GM18519 (cell line): ENCODE measurements around the gene USH2A.

Source experiments
- ATAC-seq: cut with Tn5 transposase; IDR thresholded peaks from one replicate; pipeline ENCODE4 v1.9.1; 2021; ENCODE audit warnings: mild to moderate bottlenecking, moderate library complexity; ENCODE audit not compliant: unreplicated experiment, low FRiP score

USH2A gene

DNA sequence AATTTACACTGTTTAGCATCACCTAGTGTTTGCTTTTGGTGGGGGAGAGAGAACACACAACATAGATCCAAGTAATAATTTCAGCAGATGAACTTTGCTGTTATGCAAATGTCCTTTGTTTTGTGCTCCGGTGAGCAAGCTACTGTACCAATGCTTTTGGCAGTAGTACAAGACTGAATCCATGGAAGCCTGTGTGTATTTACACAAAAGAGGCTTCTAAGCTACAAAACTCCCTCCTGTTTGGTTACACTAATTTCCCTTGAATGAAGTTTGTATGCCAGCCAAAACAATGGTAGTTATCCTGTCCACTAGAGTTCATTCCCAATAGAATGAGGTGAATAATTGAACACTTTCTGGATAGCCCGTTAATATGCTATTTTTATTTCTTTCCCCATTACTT lies 535.6 kb downstream of the USH2A start:
- ATAC-seq: no peak

DNA sequence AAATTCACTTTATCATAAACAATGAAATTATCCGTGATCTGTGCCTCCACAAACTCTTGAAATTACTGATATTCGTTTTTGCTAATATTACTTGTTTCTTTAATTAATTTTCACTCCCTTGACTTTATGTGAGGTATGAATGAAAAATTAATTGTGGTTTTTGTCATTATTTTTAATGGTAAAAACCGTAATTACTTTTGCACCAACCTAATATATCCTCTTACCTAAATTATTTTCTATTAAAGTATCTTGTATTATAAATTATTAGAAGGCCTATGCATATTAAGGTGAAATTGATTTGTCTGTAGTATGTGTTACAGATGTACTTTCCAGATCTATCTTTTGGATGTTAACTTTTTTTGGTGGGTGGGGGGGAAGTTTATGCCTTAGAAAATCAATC lies 540.2 kb downstream of the USH2A start:
- no peak for ATAC-seq

DNA sequence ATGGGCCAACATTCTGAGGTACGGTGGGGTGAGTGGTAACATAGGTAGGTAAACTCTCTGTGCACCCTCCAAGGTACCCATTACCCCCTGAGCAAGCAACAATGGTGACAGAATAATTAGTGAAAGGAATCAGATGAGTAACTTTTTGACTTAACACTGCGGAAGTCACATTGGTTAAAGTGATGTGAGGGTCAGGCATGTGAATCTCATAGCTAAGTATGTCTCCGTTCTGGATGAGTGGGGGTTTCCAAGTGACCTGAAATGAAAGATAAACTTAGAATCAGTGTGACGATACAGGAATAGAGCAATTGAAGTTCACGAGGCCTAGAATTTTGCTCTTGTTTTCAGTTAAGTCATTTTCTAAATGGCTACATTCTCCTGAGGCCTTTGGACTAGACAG lies 544.4 kb downstream of the USH2A start:
- peak; percentile 52 for ATAC-seq

DNA sequence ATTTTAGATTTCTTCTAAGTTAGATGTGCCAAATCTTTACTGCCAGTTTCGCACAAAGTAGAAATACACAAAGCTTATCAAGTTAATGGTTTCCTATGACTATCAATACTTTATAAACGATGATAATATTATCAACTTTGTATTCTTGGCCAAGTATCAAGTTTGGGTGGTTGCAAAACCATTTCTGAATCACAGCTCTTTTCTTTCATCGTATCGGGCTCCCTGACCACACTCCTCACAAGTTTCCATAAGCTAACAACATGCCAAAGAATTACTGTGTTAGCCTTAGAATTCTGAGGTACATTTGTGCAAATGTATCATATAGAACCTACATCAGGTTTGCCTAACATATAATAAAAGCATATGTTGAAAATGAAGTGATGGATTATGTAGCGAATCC lies 545.1 kb downstream of the USH2A start:
- no peak for ATAC-seq

DNA sequence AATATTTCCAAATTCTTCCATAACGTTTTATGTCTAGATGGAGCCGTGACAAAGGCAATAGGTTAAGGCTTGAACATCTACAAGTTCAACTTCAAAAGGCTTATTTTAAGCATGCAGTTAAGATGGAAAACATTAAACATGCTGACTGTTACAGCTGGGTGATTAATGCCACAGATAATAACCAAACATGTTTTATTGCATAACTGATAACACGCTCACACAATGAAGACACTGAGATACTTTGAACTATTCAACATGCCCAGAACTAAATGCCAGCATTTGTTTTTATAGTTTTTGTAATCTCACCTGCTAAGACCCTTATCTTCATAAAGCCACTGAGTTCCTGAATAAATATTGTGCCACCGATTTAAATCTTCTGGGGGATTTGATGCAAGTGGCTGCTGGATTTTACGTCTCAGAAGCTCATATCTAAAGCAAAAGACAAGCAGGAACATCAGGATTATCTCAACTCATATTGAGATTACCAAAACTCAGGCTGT lies 545.7 kb downstream of the USH2A start:
- ATAC-seq: no peak

DNA sequence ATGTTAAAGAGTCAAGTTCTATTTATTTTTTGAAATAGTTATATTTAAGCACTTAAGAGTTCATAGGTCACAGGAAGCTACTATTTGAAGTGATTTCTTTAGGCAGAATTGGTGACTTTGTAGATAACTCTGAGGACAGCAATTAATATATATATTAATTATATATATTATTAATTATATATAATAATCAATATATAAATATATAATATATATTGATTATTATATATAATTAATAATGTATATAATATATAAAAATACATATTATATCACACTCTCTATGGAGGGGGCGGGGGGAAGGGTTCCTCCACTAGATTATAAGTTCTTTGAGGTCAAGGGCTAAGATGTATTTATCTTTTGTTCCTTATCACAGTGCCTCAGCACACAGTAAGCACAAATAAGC lies 547.5 kb downstream of the USH2A start:
- no peak for ATAC-seq

DNA sequence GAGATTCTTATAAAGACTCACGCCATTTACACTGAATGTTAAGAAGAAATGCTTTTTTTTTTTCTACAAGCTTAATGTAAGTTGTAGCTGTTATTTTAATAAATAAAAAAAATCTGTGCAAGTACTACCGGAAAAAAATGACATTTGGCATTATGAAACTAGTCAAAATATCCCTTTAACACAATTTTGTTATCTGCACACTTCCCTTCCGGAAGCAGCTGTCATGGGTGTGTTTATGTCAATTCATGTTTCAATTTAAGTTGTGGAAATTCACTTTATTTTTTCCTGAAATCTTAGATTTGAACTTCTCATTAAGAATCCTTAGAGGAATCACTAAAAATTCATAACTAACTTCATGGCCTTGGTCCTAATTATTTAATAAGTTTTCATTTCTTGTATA lies 548.0 kb downstream of the USH2A start:
- ATAC-seq: no peak

DNA sequence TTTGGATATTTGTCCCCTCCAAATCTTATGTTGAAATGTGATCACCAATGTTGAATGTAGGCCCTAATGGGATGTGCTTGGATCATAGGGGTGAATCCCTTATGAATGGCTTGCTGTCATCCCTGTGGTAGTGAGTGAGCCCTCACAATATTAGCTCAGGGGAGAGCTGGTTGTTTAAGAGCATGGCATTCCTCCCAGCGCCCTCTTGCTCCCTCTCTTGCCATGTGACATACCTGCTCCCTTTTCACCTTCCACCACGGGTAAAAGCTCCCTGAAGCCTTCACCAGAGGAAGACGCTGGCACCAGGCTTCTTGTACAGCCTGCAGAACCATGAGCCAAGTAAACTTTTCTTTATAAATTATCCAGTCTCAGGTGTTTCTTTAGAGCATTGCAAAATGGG lies 550.6 kb downstream of the USH2A start:
- no peak for ATAC-seq

DNA sequence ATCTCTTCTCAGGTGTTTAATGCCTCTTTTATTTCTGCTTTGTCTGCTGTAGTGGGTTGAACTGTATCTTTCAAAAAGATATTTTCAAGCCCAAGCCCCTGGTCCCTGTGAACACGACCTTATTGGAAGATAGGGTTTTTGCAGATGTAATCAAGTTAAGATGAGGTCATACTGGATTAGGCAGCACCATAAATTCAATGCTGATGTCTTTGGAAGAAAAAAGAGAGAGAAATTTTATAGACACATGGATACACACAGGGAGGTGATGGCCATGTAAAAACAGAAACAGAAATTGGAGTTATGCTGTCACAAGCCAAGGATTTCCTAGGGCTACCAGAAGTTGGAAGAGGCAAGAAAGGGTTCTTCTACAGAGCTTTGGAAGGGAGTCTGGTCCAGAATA lies 554.7 kb downstream of the USH2A start:
- ATAC-seq: no peak

DNA sequence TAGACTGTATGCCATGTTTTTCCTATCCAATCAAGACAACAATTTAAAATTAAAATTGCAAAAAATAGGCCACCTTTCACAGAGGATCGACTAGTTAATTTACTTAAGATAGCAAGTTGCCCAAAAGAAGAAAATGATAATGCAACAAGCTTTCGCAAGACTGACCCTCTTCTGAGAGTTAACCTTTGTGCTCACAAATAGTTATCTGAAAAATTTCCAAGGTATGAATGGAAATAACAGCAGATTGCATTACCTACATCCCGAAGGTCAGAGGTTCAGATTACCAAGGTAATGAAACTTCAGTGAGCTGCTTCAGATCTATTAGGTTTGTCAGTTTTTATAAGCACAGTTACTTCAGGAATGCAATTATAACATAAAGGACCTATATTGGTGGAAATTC lies 558.2 kb downstream of the USH2A start:
- ATAC-seq: no peak

DNA sequence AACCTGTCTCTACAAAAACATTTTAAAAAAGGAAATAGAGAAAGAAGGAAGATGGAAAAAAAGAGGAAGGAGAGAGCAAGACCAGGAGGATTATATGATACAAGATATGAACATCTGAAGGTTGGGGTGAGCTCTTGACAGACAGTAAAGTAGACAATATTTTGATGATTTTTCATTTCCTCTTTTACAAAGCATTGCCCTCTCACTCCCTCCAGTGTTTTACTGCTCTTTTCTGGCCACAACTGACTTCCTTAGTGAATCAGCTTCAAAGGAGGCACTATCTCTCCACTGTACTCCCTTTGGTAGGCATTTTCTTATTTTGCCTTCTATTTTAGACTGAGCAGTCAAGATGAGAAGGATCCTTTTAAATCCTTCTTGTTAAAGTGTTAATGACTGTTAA lies 559.5 kb downstream of the USH2A start:
- peak; percentile 88 for ATAC-seq

DNA sequence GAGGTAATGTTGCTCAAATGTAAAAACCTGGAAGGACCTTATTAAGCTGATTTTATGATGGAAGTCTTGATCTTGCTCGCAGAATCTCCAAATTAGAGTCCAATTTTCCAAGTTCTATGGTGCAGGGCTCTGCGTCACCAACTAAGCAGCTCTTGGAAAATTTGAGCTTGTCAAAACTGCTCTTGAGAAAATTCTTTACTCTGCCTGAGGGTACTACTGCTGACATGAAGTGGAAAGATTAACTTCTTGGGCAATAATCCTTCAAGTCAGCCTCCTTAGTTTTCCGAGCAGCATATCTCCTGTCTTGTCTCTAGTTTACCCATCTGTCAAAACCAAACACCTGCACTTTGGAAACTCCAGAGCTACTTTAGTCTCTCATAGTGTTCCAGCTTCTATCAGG lies 562.4 kb downstream of the USH2A start:
- no peak for ATAC-seq

DNA sequence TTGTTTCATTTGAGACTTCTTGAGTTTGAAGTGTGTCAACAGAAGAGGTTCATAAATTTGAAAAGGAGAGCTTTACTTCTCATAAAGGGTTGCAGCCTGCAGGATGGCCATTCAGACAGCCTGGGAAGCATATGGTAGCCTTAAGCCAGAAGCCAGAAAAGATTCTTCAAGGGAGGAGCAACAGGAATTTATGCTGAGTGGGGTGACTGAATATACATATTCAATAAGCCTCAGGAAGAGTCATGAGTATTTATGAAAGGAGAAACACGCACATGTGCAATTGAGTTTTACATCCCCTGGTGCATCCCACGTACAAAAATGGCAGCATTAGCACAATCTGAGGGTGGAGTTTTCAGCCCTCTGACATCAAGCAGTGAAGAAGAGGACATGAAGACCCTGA lies 565.9 kb downstream of the USH2A start:
- ATAC-seq: no peak

DNA sequence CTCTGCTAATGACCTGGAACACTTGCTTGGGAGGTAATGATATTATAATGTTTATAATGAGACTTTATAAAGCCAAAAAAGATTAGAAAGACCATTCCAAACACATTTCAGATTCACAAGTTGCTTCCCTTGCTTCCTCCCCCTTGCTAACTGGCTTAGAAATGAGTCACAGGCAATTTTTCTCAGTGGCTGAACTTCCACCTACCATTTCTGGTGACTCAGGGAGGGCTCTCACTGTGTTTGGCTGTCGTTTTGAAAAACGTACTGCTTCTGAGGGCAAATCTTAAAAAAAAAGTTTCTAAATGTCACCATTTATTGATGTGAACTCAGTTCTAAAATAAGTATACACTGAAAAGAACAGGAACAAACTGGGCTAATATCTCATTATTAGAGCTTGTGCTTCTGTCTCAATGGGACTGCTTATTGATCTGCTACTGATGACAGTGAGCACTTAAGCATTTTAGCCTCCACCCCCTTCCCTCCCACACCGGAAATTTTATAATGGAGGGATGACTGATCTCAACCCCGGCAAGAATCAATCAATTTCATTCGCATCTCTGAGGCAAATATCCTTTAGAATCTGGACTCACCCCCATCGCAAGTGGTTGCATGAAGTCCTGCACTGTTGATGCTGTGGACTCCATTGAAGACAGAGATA lies 577.9 kb downstream of the USH2A start:
- no peak for ATAC-seq

DNA sequence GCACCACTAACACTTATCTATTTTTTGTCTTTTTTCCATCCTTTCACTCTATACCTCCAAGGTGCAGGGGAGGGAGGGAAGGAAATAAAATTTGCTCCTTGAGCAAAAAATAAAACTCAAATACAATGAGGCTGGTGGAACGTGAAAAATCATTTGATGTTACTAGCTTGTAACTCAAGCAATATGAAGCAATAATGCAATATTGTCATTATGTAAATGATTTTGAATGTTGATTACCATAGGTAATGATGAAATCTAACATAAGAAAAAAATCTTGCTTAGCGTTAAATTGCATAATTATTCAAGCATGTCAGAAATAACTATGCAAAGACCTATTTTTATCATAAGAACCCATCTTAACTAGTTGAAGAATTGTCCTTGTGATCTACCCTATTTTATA lies 578.5 kb downstream of the USH2A start:
- ATAC-seq: no peak

DNA sequence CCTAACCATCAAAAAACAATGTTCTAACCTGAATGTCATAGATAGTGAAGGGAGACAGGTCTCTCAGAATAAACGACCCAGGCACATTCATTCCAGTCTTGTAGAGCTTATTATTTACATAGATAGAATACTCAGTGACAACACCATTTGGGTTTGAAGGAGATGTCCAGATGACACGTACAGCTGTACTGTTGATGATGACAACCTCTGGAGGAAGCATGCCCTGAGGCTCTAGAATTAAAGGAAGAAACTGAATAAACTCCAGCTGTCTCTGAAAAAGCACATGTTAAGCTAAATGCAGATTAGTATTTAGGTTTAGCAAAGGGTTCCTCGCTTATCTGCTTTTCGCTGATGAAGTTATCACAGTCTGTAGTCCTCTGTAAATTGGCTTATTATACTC lies 579.0 kb downstream of the USH2A start:
- ATAC-seq: no peak

DNA sequence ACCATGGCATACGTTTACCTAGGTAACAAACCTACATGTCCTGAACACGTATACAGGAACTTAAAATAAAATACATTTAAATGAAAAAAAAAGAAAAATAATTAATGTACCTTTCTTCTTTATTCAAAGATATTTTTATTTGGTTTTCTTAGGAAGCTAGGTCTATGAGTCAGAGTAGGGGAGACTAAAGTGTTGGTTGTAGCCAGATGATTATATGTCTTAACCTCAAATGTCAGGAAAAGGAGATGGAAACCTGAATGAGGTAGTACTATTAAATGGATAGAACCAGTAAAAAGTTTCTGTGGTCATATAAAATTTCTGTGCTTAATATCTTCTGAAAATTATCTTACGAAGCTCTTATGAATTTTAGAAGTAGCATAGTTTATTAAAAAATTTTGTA lies 580.3 kb downstream of the USH2A start:
- ATAC-seq: no peak

DNA sequence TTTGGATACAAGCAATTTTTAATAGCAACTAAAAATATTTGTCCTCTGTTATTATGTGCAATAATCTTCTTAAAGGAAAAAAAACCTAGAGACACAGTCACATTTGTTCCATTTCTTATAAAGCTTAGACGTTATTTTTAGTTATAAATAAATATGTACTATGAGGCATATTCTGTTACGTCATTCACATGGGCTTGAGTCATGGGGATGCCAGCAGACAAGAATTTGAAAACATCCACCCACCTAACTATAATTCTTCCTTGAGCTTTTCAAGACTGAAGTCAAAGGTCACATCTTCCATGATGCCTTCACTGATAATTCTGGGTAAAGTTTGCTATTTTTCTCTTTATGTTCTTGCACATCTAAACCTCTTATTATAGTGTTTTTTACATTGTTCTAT lies 587.3 kb downstream of the USH2A start:
- no peak for ATAC-seq

DNA sequence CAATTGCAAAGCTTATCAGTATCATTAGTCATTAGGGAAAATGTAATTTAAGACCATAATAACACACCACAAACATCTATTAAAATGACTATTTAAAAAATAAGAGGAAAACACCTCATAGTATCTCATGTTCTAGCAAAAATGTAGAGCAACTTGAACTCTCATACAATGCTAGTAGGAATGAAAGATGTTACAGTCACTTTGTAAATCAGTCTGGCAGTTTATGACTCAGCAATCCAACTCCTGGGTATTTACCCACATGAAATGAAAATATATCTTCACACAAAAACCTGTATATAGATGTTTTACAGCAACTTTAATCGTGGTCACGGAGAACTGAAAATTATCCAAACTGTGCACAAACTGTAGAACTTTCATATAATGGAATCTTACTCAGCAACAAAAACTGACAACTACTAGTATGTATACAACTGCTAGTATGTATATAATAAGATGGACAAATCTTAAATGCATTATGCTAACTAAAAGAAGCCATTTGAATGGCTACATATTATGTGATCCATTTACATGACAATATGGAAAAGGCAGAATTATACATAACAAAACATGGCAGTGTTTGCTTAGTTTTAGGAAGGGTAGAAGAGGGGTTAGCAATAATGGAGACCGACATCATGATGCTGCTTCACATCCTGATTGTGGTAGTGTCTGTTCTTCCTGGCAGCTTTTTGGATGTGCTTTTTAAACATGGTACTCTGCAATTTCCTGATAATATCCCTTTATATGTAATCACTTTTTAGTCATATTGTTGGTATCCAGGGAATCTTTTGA lies 589.1 kb downstream of the USH2A start:
- ATAC-seq: no peak

DNA sequence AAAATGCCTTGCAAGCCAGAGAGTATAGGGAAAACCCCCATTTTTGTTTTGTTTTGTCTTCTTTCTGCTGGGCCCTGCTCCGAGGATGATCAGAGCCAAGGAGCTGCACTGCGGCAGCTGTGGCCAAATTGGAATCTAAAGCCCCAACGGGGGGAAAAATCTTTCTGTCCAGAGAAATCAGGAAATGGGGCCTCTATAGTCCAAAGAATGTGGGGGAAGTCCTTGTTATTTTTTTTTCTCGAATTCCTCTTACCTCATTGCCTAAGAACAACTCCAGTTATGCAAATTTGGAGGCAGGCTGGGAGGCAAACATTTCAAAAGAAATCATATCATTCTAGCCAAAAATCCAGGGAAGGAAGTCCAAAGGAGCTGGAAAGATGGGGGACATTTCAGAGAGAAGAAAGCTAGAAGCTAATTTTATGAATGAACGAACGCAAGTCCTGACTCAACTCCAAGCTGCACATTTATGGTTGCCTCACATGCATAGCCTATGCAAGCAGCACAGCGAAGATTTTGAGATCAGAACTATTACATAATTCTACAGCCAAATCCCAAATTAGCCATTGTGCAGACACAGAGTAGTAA lies 592.9 kb downstream of the USH2A start:
- ATAC-seq: no peak

DNA sequence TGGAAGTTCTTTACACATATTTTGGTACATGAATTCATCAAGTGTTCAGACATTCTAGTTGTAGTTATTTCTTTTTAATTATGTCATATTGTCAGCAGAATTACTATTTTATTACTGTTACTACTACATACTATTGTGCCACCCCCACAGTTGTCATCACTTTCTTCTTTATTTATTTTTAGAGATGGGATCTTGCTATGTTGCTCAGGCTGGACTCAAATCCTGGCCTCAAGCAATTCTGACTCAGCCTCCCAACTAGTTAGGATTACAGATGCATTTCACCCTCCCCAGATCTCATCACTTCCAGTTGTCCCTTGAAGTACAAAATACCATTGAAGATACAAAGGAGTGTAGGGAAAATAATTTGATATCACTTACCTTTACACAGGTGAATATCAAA lies 598.2 kb downstream of the USH2A start:
- ATAC-seq: no peak

DNA sequence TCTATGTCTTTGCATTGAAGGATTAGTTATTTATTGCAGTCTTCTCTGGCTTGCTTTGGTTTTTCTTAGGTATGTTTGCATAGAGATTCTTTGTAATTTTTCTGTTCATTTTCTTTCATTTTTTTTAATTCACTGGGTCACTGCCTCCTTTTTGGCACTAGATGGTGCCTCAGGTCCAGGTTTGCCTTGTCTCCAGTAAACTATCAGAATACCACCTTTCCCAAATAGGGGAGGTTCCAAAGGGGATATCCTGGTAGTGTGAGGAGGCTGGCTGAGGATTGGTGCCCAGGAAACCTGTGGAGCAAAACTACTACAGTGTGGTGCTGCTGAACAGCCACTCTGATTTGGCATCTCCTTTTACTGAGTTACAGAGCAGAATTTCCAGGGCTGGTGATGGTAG lies 599.0 kb downstream of the USH2A start:
- no peak for ATAC-seq
